Breast epithelium (tissue), 4 donors: ENCODE measurements around the gene USP46. TPM values are rescaled to one million over a fixed set of nuclear protein-coding genes. Genes with fewer than 3 reads are reported as not detected.

Experiments
- DNase-seq, 2 donors: peaks; one replicate each; pipeline ENCODE4 v3.0.0-alpha.2; 2019; ENCODE audit warnings: low spot score in 2 of 2
- H3K27ac ChIP-seq, 2 donors: fragments of 200-600 bp; sonication (generic) in 1 of 2; one replicate each; pipeline ENCODE4 v1.5.1; 2016 to 2019; ENCODE audit warnings: mild to moderate bottlenecking in 1 of 2
- H3K27me3 ChIP-seq, 2 donors: fragments of 200-600 bp; sonication (generic) in 1 of 2; one replicate each; pipeline versions ENCODE4 v1.5.1 to v1.6.0; 2017 to 2019; ENCODE audit warnings: control low read depth in 1 of 2, mild to moderate bottlenecking in 1 of 2
- H3K36me3 ChIP-seq: fragments of 200-600 bp; one replicate; pipeline ENCODE4 v1.5.1; 2019
- H3K4me1 ChIP-seq, 2 donors: fragments of 200-600 bp; sonication (generic); one replicate each; pipeline ENCODE4 v1.5.1; 2016 to 2019; ENCODE audit warnings: control low read depth in 1 of 2
- H3K4me3 ChIP-seq, 3 donors: fragments of 200-600 bp; sonication (generic); 1 replicate in 2 of 3; 2 replicates in 1 of 3; pipeline ENCODE4 v1.5.1; 2016 to 2019; ENCODE audit warnings: mild to moderate bottlenecking in 3 of 3, moderate library complexity in 2 of 3
- H3K9me3 ChIP-seq, 2 donors: fragments of 200-600 bp; sonication (generic) in 1 of 2; one replicate each; pipeline ENCODE4 v1.5.1; 2016 to 2019; ENCODE audit warnings: control low read depth in 1 of 2
- POLR2A ChIP-seq: fragments of 450-650 bp; IDR thresholded peaks from one replicate; pipeline ENCODE4 v1.6.1; 2016; ENCODE audit warnings: antibody characterized with exemption, mild to moderate bottlenecking, moderate library complexity
- POLR2AphosphoS5 ChIP-seq, 3 donors: sonication (generic); formaldehyde crosslinking; IDR thresholded peaks; one replicate each; pipeline ENCODE4 v1.6.1; 2017; ENCODE audit warnings: antibody characterized with exemption in 3 of 3
- intact Hi-C: fragments of 100-400 bp; cut with DNase I; formaldehyde crosslinking; loops from one replicate; pipeline ENCODE4 v1.15.1; 2023; ENCODE audit warnings: low total_unique reads
- total RNA-seq, 3 donors: library from RNA; depleted of rRNA; stranded (reverse); fragments of >200 nt; gene quantifications; one replicate each; pipeline ENCODE4 v1.1.0, GENCODE V29; 2016
- TF ChIP-seq, protein P1 (sequence below), 3 donors: fragments of 450-650 bp; IDR thresholded peaks; one replicate each; pipeline ENCODE4 v1.5.1; 2016 to 2017; ENCODE audit warnings: antibody characterized with exemption in 3 of 3, mild to moderate bottlenecking in 3 of 3, moderate library complexity in 3 of 3

USP46 gene
- total RNA-seq, 3 donors from 2014 or later: 8.0 to 16.8 (median 14.1) TPM

DNA sequence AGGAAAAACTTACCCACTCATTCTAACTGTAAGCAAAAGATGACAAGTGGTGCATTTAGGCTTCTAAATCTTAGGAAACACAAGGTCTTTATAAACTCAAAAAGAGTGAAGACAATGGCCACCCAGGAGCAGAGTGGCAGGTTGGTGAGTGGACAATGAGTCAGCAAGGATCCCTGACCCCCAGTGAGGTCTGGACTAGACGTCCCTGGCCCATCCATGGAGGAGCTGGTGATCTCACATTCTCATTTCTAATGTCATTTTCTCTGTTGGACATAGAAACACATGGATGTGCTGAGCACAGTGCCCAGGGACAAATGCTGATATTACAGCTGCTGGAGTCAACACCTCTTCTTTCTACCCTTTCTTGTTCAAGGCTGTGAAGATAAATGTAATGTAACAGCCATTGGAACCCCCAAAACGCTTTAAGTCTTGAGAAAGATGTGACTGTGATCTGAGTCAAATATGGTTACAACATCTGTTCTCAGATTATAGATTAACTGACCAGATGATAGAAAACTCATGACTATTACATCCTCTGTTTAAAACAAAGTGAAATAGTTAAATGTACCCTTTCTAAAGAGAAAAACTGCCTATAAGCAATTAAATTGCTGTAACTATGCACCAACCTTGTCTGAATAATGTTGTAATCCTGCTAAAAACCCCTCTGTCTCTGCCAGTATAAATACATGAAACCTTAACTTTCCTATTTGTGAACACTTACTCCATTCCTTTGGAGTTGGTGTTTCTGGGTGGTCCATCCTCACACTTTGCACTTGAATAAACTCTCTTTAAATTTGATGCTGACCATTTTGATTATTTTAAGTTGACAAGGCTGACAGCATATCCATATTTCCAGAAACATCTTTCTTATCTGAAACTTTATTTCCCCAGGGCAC lies 92.7 kb downstream of the USP46 start:
- no peaks in the 10 kb centered on the region for H3K36me3 ChIP-seq
- intact Hi-C loops: no loop called here
- TF ChIP-seq POLR2AphosphoS5 (IDR thresholded peaks at IDR 0.05) (no peak), POLR2A (no peak)
- H3K4me3 ChIP-seq: no peak overlapping the region
- no peak for DNase-seq
- no peaks in the 10 kb centered on the region for H3K4me1 ChIP-seq
- no peaks in the 10 kb centered on the region for H3K9me3 ChIP-seq
- H3K27ac ChIP-seq: no peak overlapping the region
- no peaks in the 10 kb centered on the region for H3K27me3 ChIP-seq

DNA sequence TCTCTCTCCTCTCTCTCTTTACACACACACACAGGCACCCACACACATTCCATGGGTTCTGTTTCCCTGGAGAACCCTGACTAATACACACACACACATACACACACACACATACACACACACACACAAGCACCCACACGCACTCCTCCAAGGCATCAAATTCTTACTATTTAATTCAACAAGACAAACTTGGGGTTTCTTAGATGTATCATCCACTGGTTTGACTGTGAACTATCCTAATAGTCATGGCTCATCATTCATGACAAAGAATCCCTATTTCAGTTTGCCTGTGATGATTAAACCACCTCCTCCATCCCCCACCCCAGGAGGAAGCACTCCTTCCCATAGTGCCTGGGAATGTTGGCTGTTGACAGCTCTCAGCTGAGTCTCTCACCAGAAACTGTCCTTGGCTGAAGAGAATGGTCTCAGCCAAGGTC lies 98.2 kb downstream of the USP46 start:
- TF ChIP-seq, protein P1, sequence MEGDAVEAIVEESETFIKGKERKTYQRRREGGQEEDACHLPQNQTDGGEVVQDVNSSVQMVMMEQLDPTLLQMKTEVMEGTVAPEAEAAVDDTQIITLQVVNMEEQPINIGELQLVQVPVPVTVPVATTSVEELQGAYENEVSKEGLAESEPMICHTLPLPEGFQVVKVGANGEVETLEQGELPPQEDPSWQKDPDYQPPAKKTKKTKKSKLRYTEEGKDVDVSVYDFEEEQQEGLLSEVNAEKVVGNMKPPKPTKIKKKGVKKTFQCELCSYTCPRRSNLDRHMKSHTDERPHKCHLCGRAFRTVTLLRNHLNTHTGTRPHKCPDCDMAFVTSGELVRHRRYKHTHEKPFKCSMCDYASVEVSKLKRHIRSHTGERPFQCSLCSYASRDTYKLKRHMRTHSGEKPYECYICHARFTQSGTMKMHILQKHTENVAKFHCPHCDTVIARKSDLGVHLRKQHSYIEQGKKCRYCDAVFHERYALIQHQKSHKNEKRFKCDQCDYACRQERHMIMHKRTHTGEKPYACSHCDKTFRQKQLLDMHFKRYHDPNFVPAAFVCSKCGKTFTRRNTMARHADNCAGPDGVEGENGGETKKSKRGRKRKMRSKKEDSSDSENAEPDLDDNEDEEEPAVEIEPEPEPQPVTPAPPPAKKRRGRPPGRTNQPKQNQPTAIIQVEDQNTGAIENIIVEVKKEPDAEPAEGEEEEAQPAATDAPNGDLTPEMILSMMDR (IDR thresholded peaks at IDR 0.05): no peak
- no peak overlapping the region for H3K4me3 ChIP-seq
- H3K4me1 ChIP-seq: no peaks in the 10 kb centered on the region
- no peak for DNase-seq
- H3K27me3 ChIP-seq: no peaks in the 10 kb centered on the region
- no peak overlapping the region for H3K27ac ChIP-seq
- H3K36me3 ChIP-seq: no peaks in the 10 kb centered on the region
- intact Hi-C loops: no loop called here
- no peaks in the 10 kb centered on the region for H3K9me3 ChIP-seq

DNA sequence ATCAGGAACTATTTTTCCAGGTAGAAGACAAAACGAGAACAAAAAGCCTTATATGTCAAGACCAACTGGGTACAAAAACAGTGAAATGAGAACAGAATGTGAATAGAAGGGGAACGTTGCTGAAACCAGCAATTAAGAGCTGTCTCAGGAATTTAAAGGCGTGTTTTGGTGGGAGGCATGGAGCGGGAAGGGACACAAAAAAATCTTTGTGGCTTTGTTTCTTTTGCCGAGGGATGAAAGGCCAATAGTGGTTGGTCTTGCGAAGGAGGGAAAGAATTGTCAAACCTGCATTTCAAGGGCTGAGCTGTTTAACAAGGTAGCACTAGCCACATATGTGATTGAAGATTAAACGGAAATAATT lies 103.8 kb downstream of the USP46 start:
- peak overlapping the region; percentile 58 to 59 for H3K27ac ChIP-seq

DNA sequence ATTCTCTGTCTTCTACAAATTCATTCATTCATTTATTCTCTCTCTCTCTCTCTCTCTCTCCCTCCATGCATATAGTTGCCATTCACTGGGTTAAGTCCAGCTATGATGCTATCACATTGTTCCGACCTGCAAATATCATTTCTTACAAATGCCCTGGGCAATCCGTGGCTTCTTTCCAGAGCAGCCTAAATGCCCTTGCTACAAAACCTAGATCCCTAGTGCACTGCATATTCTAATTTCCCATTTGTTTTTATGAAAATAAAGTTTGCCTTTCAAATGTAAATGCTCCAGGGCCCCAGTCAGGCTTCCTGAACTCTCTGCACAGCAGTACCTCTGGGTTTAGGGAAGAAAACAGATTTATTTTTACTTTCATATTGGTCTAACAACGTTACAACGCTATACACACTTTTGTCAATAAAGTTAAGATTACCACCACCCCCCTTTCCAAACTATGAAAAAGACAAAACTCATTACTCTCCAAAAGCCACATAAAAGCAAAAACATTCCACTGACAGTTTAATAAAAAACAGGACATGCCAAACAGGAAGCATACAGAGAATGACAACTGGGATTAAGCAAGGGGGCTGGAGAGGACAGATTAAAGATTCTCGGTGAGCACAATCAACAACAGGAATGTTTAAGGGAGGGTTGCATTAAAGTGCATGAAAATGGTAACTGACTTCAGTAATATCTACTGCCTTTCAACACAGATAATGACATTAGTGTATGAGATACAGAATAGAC lies 104.3 kb downstream of the USP46 start:
- Histone ChIP-seq H3K27ac (peak overlapping the region; percentile 58 to 59), H3K36me3 (no peaks in the 10 kb centered on the region), H3K4me1 (no peaks in the 10 kb centered on the region), H3K27me3 (no peaks in the 10 kb centered on the region), H3K9me3 (no peaks in the 10 kb centered on the region), H3K4me3 (peak overlapping the region in 1 of 3 donors; percentile 27)
- TF ChIP-seq POLR2AphosphoS5 (IDR thresholded peaks at IDR 0.05): no peak
- no peak for TF ChIP-seq POLR2A
- TF ChIP-seq, protein P1 (IDR thresholded peaks at IDR 0.05): no peak
- DNase-seq: peak in 1 of 2 donors; percentile 24
- intact Hi-C loops: no loop called here

More for the DNA sequence above, 103.8 kb downstream of the USP46 start:
- Histone ChIP-seq H3K4me3 (peak overlapping the region in 1 of 3 donors; percentile 27), H3K27me3 (no peaks in the 10 kb centered on the region), H3K9me3 (no peaks in the 10 kb centered on the region), H3K4me1 (no peaks in the 10 kb centered on the region), H3K36me3 (no peaks in the 10 kb centered on the region)
- peak in 1 of 2 donors; percentile 37 for DNase-seq
- intact Hi-C loops: no loop called here
- TF ChIP-seq POLR2A (no peak), POLR2AphosphoS5 (IDR thresholded peaks at IDR 0.05) (no peak)
- TF ChIP-seq, protein P1 (IDR thresholded peaks at IDR 0.05): no peak

DNA sequence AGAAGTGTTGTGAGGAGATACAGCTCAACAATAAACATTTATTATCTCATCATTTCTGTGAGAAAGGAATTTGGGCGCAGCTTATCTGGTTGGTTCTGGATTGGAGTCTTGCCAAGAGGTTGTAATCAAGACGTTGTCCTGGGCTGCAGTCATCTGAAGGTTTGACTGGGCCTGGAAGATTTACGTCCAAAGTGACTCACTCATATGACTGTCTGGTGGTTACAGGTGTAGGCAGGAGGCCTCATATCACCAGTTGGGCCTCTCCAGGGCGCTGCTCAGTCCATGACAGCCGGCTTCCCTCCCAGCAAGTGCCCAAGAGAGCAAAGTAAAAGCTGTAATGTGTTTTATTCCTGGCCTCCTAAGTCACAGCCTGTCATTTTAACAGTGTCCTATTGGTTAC lies 106.3 kb downstream of the USP46 start:
- Histone ChIP-seq H3K36me3 (no peaks in the 10 kb centered on the region), H3K4me3 (no peak overlapping the region), H3K27ac (no peak overlapping the region), H3K27me3 (no peaks in the 10 kb centered on the region), H3K9me3 (no peaks in the 10 kb centered on the region), H3K4me1 (no peaks in the 10 kb centered on the region)
- intact Hi-C loops: no loop called here
- no peak for DNase-seq
- TF ChIP-seq POLR2A (no peak), POLR2AphosphoS5 (IDR thresholded peaks at IDR 0.05) (no peak)
- TF ChIP-seq, protein P1 (IDR thresholded peaks at IDR 0.05): no peak
